ENCODE measurements around the gene KIAA1217. TPM values are rescaled to one million over a fixed set of nuclear protein-coding genes. Genes with fewer than 3 reads are reported as not detected.

KIAA1217 gene
- total RNA-seq, 1 experiment from 2014 or later = 48.3 TPM

DNA sequence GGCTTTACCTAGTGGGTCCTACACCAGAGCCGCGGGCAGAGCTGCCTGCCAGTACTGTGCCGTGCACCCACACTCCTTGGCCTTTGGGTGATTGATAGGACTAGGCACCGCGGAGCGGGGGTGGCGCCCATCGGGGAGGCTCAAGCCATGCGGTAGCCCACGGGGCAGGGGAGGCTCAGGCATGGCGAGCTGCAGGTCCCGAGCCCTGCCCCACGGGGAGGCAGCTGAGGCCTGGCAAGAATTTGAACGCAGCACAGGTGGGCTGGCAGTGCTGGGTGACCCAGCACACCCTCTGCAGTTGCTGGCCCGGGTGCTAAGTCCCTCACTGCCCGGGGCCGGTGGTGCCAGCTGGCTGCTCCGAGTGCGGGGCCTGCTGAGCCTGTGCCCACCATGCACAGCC lies 32.3 kb upstream of the KIAA1217 start:
- H3K36me3 Mint-ChIP-seq (ENCODE audit: insufficient read depth, unreplicated experiment) = no peaks in the 10 kb centered on the region
- POLR2A ChIA-PET = interaction anchor here (1.2 kb wide), 1 partner anchor 1793 kb away, joined by 4 read pairs; no protein-coding TSS in a partner anchor
- DNase-seq (ENCODE audit: unreplicated experiment) = no peak
- no peak for TF ChIP-seq CTCF (IDR thresholded peaks at IDR 0.05; ENCODE audit: unreplicated experiment)
- no TSS peak for BruUV-seq (replicated peaks)
- CTCF ChIA-PET = interaction anchor here (0.6 to 2.3 kb wide), 4 partner anchors 10 to 115 kb away, joined by 3 to 6 read pairs (median 4); no protein-coding TSS in a partner anchor
- no peak overlapping the region for H3K27ac Mint-ChIP-seq (ENCODE audit: low read depth, unreplicated experiment)
- H3K9me3 Mint-ChIP-seq (ENCODE audit: unreplicated experiment) = no peaks in the 10 kb centered on the region
- intact Hi-C loops (cut with micrococcal nuclease) = no loop called here
- H3K4me1 Mint-ChIP-seq (ENCODE audit: insufficient read depth, unreplicated experiment) = no peaks in the 10 kb centered on the region
- no peak overlapping the region for H3K4me3 Mint-ChIP-seq (ENCODE audit: unreplicated experiment)
- peaks cover 18% of the 10 kb centered on the region for H3K27me3 Mint-ChIP-seq (ENCODE audit: insufficient read depth, unreplicated experiment)

- Mint-ChIP-seq H3K27ac (ENCODE audit: low read depth, unreplicated experiment) (no peak overlapping the region), H3K27me3 (ENCODE audit: insufficient read depth, unreplicated experiment) (peaks cover 28% of the 10 kb centered on the region), H3K4me1 (ENCODE audit: insufficient read depth, unreplicated experiment) (no peaks in the 10 kb centered on the region), H3K9me3 (ENCODE audit: unreplicated experiment) (no peaks in the 10 kb centered on the region), H3K4me3 (ENCODE audit: unreplicated experiment) (no peak overlapping the region), H3K36me3 (ENCODE audit: insufficient read depth, unreplicated experiment) (no peaks in the 10 kb centered on the region)
- no peak for DNase-seq (ENCODE audit: unreplicated experiment)
- ChIA-PET POLR2A (no interaction called here), CTCF (interaction anchor here (2.3 kb wide), 1 partner anchor 19 kb away, joined by 6 read pairs; no protein-coding TSS in a partner anchor)
- TF ChIP-seq CTCF (IDR thresholded peaks at IDR 0.05; ENCODE audit: unreplicated experiment) = no peak
- intact Hi-C loops (cut with micrococcal nuclease) = no loop called here
- no TSS peak for BruUV-seq (replicated peaks)
Observed at GRCh38 chr10:24177636-24178035, 31.3 kb upstream of the KIAA1217 start.

GRCh38 chr10:24180891-24181290 lies 28.0 kb upstream of the KIAA1217 start:
- intact Hi-C loops (cut with micrococcal nuclease) = no loop called here
- ChIA-PET CTCF (interaction anchor here (0.6 to 1.4 kb wide), 2 partner anchors 15 to 55 kb away, joined by 3 to 5 read pairs; no protein-coding TSS in a partner anchor), POLR2A (interaction anchor here (0.7 kb wide), 1 partner anchor 1057 kb away, joined by 3 read pairs; no protein-coding TSS in a partner anchor)
- Mint-ChIP-seq H3K27me3 (ENCODE audit: insufficient read depth, unreplicated experiment) (peaks cover 48% of the 10 kb centered on the region), H3K9me3 (ENCODE audit: unreplicated experiment) (no peaks in the 10 kb centered on the region), H3K4me3 (ENCODE audit: unreplicated experiment) (no peak overlapping the region), H3K36me3 (ENCODE audit: insufficient read depth, unreplicated experiment) (no peaks in the 10 kb centered on the region), H3K4me1 (ENCODE audit: insufficient read depth, unreplicated experiment) (no peaks in the 10 kb centered on the region), H3K27ac (ENCODE audit: low read depth, unreplicated experiment) (no peak overlapping the region)
- no TSS peak for BruUV-seq (replicated peaks)
- no peak for TF ChIP-seq CTCF (IDR thresholded peaks at IDR 0.05; ENCODE audit: unreplicated experiment)
- DNase-seq (ENCODE audit: unreplicated experiment) = no peak

DNA sequence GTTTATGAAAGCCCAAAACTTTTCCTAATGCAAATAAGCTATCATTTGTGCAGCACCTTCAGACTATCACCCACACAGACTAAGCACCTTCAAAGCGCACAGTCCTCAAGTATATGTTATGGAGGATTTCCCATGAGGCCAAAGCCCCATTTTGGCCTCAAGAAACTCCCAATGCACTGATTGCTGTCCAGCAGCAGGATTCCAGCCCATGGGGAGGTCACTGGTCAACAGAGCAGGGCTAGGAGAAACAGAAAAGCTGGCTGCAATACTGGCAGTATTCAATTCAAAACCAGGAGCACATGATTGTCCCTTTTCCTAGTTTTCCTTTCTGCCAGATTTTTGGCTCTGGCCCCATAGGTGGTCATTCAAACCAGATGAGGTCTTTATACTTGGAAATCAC lies 24.5 kb upstream of the KIAA1217 start:
- intact Hi-C loops (cut with micrococcal nuclease) = no loop called here
- peaks cover 74% of the 10 kb centered on the region for H3K27me3 Mint-ChIP-seq (ENCODE audit: insufficient read depth, unreplicated experiment)
- no peak for TF ChIP-seq CTCF (IDR thresholded peaks at IDR 0.05; ENCODE audit: unreplicated experiment)
- no peak overlapping the region for H3K4me3 Mint-ChIP-seq (ENCODE audit: unreplicated experiment)
- no peaks in the 10 kb centered on the region for H3K4me1 Mint-ChIP-seq (ENCODE audit: insufficient read depth, unreplicated experiment)
- ChIA-PET CTCF (interaction anchor here (1.2 kb wide), 1 partner anchor 11 kb away, joined by 3 read pairs; no protein-coding TSS in a partner anchor), POLR2A (no interaction called here)
- no peak overlapping the region for H3K27ac Mint-ChIP-seq (ENCODE audit: low read depth, unreplicated experiment)
- H3K9me3 Mint-ChIP-seq (ENCODE audit: unreplicated experiment) = no peaks in the 10 kb centered on the region
- H3K36me3 Mint-ChIP-seq (ENCODE audit: insufficient read depth, unreplicated experiment) = no peaks in the 10 kb centered on the region
- no TSS peak for BruUV-seq (replicated peaks)
- DNase-seq (ENCODE audit: unreplicated experiment) = no peak
